WTC11 (cell line): ENCODE data around the gene NT5C3B. TPM values are rescaled to one million over a fixed set of nuclear protein-coding genes. Genes with fewer than 3 reads are reported as not detected.
"Not testable (repeated sequence)": the region's sequence is repeated elsewhere in the genome, so short reads cannot be mapped to it uniquely, and the experiment has no call there.

Experiments used
- ATAC-seq: fragments of 200-7000 bp; cut with Tn5 transposase; 2 replicates; pipeline ENCODE4 v1.10.0; 2021; ENCODE audit warnings: mild to moderate bottlenecking, moderate library complexity
- CTCF ChIA-PET: fragments of 300-600 bp; sonication (Branson Sonifier 250); formaldehyde crosslinking; loops from one replicate; lab custom pipeline; 2021; ENCODE audit warnings: antibody characterized with exemption; lab: Charles Lee
- POLR2A ChIA-PET: fragments of 350-600 bp; sonication (Branson Sonifier 250); formaldehyde crosslinking; loops from one replicate; lab custom pipeline; 2021; ENCODE audit warnings: antibody characterized with exemption; lab: Charles Lee
- DNase-seq: peaks from one replicate; pipeline ENCODE4 v3.0.0; 2021; ENCODE audit warnings: low spot score
- H3K27ac Mint-ChIP-seq: 2 replicates; pipeline ENCODE4 v1.8.0; 2021; ENCODE audit warnings: mixed read lengths
- H3K27me3 Mint-ChIP-seq: 2 replicates; pipeline ENCODE4 v1.8.0; 2021; ENCODE audit warnings: low read depth, mild to moderate bottlenecking, moderate library complexity, mixed read lengths
- H3K36me3 Mint-ChIP-seq: 2 replicates; pipeline ENCODE4 v1.8.0; 2021; ENCODE audit warnings: mixed read lengths
- H3K4me1 Mint-ChIP-seq: 2 replicates; pipeline ENCODE4 v1.8.0; 2022; ENCODE audit warnings: mixed read lengths
- H3K4me3 Mint-ChIP-seq: 2 replicates; pipeline ENCODE4 v1.8.0; 2021; ENCODE audit warnings: mild to moderate bottlenecking, moderate library complexity, mixed read lengths
- H3K9me3 Mint-ChIP-seq: 2 replicates; pipeline ENCODE4 v1.8.0; 2021; ENCODE audit warnings: mixed read lengths
- ESRRA ChIP-seq: sonication (generic); formaldehyde crosslinking; IDR thresholded peaks from 2 replicates; pipeline ENCODE4 v1.8.1; 2022; ENCODE audit warnings: mild to moderate bottlenecking, missing genetic modification reagents, borderline replicate concordance
- FOXJ3 ChIP-seq: sonication (generic); formaldehyde crosslinking; IDR thresholded peaks from 2 replicates; pipeline ENCODE4 v1.9.0; 2021; ENCODE audit warnings: missing genetic modification reagents, mild to moderate bottlenecking, borderline replicate concordance
- JUN ChIP-seq: sonication (generic); formaldehyde crosslinking; IDR thresholded peaks from 2 replicates; pipeline ENCODE4 v1.8.0; 2023; ENCODE audit warnings: mild to moderate bottlenecking, missing genetic modification reagents
- NFE2L1 ChIP-seq: sonication (generic); formaldehyde crosslinking; IDR thresholded peaks from 2 replicates; pipeline ENCODE4 v1.8.1; 2023; ENCODE audit warnings: missing genetic modification reagents
- SMAD4 ChIP-seq: sonication (generic); formaldehyde crosslinking; IDR thresholded peaks from 2 replicates; pipeline ENCODE4 v1.8.0; 2022; ENCODE audit warnings: mild to moderate bottlenecking, missing genetic modification reagents
- SOX15 ChIP-seq: fragments of 250-450 bp; sonication (Bioruptor Pico); IDR thresholded peaks from 2 replicates; pipeline ENCODE4 v1.9.0; 2021; ENCODE audit warnings: mild to moderate bottlenecking
- SP1 ChIP-seq: sonication (generic); formaldehyde crosslinking; conservative IDR thresholded peaks from 2 replicates; pipeline ENCODE4 v1.8.1; 2022; ENCODE audit warnings: missing genetic modification reagents
- TCF7 ChIP-seq: sonication (generic); formaldehyde crosslinking; IDR thresholded peaks from 2 replicates; pipeline ENCODE4 v1.8.0; 2022; ENCODE audit warnings: mild to moderate bottlenecking, low read depth, missing genetic modification reagents, moderate library complexity
- ZNF121 ChIP-seq: sonication (generic); formaldehyde crosslinking; IDR thresholded peaks from 2 replicates; pipeline ENCODE4 v1.8.0; 2023; ENCODE audit warnings: missing genetic modification reagents
- ZNF138 ChIP-seq: sonication (generic); formaldehyde crosslinking; conservative IDR thresholded peaks from 2 replicates; pipeline ENCODE4 v1.8.1; 2022; ENCODE audit warnings: mild to moderate bottlenecking, moderate library complexity, missing genetic modification reagents
- ZNF232 ChIP-seq: sonication (generic); formaldehyde crosslinking; IDR thresholded peaks from 2 replicates; pipeline ENCODE4 v1.8.0; 2022; ENCODE audit warnings: mild to moderate bottlenecking, missing genetic modification reagents
- ZNF416 ChIP-seq: fragments of 250-450 bp; sonication (Bioruptor Pico); IDR thresholded peaks from 2 replicates; pipeline ENCODE4 v1.9.0; 2021; ENCODE audit warnings: mild to moderate bottlenecking, inconsistent platforms
- ZNF423 ChIP-seq: fragments of 250-450 bp; sonication (Bioruptor Pico); IDR thresholded peaks from 2 replicates; pipeline ENCODE4 v2.1.2; 2022; ENCODE audit warnings: mild to moderate bottlenecking, moderate library complexity
- total RNA-seq: library from RNA; stranded (reverse); gene quantifications from 3 replicates; pipeline ENCODE4 v1.2.3, GENCODE V29; 2021
- TF ChIP-seq, protein P1 (sequence below): sonication (generic); formaldehyde crosslinking; IDR thresholded peaks from 2 replicates; pipeline ENCODE4 v1.8.0; 2022; ENCODE audit warnings: mild to moderate bottlenecking, missing genetic modification reagents
- TF ChIP-seq, protein P2 (sequence below): sonication (generic); formaldehyde crosslinking; IDR thresholded peaks from 2 replicates; pipeline ENCODE4 v1.8.1; 2023; ENCODE audit warnings: mild to moderate bottlenecking, moderate library complexity, missing genetic modification reagents
- TF ChIP-seq, protein P3 (sequence below): sonication (generic); formaldehyde crosslinking; IDR thresholded peaks from 2 replicates; pipeline ENCODE4 v1.8.1; 2023; ENCODE audit warnings: mild to moderate bottlenecking, missing genetic modification reagents
- TF ChIP-seq, protein P4 (sequence below): sonication (generic); formaldehyde crosslinking; IDR thresholded peaks from 2 replicates; pipeline ENCODE4 v1.8.1; 2023; ENCODE audit warnings: mild to moderate bottlenecking, missing genetic modification reagents, moderate library complexity
- TF ChIP-seq, protein P5 (sequence below): sonication (generic); formaldehyde crosslinking; IDR thresholded peaks from 2 replicates; pipeline ENCODE4 v1.8.1; 2022; ENCODE audit warnings: low read depth, mild to moderate bottlenecking, moderate library complexity, missing genetic modification reagents, borderline replicate concordance

The NT5C3B gene
- total RNA-seq, 1 experiment from 2014 or later: 58.1 TPM

DNA sequence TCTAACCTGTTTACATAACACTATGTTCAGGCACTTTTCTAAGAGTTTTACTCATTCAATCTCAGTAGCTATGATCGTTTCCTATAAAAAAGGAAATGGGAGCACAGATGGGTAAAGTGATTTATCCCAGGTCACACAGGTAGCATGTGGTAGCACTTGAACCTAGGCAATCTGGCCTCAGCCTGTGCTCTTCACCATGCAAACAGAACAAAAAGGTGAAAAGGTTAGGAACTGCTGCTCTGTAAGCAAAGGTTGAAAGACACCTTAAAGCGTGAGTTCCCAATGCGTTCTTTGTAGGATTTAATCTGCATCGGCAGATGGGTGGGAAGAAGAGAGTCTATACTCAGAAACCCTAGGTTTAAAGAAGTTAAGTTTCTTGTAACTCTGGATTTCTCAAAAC is 44.1 kb upstream of the NT5C3B start:
- no peaks in the 10 kb centered on the region for H3K27me3 Mint-ChIP-seq
- ChIA-PET CTCF (no interaction called here), POLR2A (no interaction called here)
- H3K4me1 Mint-ChIP-seq: no peaks in the 10 kb centered on the region
- DNase-seq (no peak), ATAC-seq (no peak)
- no peak overlapping the region for H3K4me3 Mint-ChIP-seq
- H3K27ac Mint-ChIP-seq: peak overlapping the region; percentile 85
- H3K36me3 Mint-ChIP-seq: peaks cover 80% of the 10 kb centered on the region
- TF ChIP-seq ESRRA: no peak
- H3K9me3 Mint-ChIP-seq: peaks cover 16% of the 10 kb centered on the region; the same call in 1 of the 2 replicates

DNA sequence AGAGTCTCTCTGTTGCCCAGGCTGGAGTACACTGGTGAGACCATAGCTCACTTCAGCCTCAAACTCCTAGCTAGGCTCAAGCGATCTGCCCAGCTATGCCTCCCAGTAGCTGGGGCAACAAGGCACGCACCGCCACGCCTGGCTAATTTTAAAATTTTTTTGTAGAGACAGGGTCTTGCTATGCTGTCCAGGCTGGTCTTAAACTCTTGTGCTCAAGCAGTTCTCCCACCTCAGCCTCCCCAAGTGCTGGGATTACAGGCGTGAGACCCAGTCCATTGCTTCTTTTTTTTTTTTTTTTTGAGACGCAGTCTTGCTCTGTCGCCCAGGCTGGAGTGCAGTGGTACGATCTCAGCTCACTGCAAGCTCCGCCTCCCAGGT is 38.2 kb upstream of the NT5C3B start:
- H3K27me3 Mint-ChIP-seq, H3K27ac Mint-ChIP-seq, POLR2A ChIA-PET, H3K4me3 Mint-ChIP-seq, ATAC-seq, H3K4me1 Mint-ChIP-seq, DNase-seq: not testable (repeated sequence)
- Mint-ChIP-seq H3K36me3 (peaks cover 89% of the 10 kb centered on the region), H3K9me3 (peaks cover 16% of the 10 kb centered on the region; the same call in 1 of the 2 replicates)
- CTCF ChIA-PET: interaction anchor here (1.3 kb wide), 1 partner anchor 88 kb away, joined by 3 read pairs; the partner anchor contains the start of gene JUP

DNA sequence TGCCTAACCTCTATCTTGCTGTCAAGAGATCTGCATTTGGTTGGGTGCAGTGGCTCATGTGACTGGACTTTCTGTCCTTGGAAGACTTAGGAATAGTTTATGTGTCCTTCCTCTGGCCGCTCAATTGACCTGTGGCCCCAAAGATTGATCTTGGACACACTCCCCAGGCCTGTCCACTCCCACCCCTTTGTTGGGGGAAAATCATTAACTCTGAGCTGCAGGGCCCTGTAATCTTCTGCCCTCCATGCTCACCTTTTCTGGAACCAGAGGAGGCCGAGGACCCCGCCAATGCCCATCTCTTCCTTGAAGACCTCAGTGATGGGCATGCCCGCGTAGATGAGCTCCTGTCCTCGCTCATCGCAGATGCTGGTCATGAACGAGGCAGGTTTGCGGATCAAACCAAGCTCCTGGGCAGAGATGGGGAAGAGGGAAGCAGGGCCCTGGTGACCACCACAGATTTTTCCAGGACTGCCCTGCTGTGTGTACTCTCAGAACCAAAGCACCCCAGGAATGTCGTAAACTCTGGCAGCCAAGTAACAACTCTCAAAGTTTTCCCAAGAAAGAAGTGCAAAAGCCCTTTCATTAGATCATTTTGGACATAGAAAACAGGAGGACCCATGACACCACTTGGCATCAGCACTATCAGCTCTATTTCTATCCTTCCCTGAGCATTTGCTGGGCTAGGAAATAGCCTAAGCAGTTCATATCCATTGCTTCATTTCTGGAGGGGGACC is 37.7 kb upstream of the NT5C3B start:
- Mint-ChIP-seq H3K4me1 (no peaks in the 10 kb centered on the region), H3K36me3 (peaks cover 92% of the 10 kb centered on the region), H3K4me3 (no peak overlapping the region), H3K27ac (no peak overlapping the region), H3K27me3 (no peaks in the 10 kb centered on the region)
- ChIA-PET POLR2A (interaction anchor here (0.8 kb wide), 1 partner anchor 8 kb away, joined by 4 read pairs; the partner anchor contains the start of gene KLHL11), CTCF (interaction anchor here (1.3 kb wide), 1 partner anchor 87 kb away, joined by 3 read pairs; the partner anchor contains the start of gene JUP)
- no peak for DNase-seq
- TF ChIP-seq SOX15 (CRISPR knock-in tag) (no peak), ZNF423 (no peak), SP1 (no peak), JUN (CRISPR knock-in tag) (no peak), NFE2L1 (CRISPR knock-in tag) (no peak), ZNF138 (no peak), ZNF121 (no peak), ZNF416 (CRISPR knock-in tag) (no peak), ZNF232 (CRISPR knock-in tag) (no peak), FOXJ3 (CRISPR knock-in tag) (no peak), TCF7 (CRISPR knock-in tag) (no peak), SMAD4 (CRISPR knock-in tag) (no peak)
- TF ChIP-seq, protein P1, sequence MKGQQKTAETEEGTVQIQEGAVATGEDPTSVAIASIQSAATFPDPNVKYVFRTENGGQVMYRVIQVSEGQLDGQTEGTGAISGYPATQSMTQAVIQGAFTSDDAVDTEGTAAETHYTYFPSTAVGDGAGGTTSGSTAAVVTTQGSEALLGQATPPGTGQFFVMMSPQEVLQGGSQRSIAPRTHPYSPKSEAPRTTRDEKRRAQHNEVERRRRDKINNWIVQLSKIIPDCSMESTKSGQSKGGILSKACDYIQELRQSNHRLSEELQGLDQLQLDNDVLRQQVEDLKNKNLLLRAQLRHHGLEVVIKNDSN: no peak
- TF ChIP-seq, protein P2, sequence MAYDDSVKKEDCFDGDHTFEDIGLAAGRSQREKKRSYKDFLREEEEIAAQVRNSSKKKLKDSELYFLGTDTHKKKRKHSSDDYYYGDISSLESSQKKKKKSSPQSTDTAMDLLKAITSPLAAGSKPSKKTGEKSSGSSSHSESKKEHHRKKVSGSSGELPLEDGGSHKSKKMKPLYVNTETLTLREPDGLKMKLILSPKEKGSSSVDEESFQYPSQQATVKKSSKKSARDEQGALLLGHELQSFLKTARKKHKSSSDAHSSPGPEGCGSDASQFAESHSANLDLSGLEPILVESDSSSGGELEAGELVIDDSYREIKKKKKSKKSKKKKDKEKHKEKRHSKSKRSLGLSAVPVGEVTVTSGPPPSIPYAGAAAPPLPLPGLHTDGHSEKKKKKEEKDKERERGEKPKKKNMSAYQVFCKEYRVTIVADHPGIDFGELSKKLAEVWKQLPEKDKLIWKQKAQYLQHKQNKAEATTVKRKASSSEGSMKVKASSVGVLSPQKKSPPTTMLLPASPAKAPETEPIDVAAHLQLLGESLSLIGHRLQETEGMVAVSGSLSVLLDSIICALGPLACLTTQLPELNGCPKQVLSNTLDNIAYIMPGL (CRISPR knock-in tag): no peak
- TF ChIP-seq, protein P3, sequence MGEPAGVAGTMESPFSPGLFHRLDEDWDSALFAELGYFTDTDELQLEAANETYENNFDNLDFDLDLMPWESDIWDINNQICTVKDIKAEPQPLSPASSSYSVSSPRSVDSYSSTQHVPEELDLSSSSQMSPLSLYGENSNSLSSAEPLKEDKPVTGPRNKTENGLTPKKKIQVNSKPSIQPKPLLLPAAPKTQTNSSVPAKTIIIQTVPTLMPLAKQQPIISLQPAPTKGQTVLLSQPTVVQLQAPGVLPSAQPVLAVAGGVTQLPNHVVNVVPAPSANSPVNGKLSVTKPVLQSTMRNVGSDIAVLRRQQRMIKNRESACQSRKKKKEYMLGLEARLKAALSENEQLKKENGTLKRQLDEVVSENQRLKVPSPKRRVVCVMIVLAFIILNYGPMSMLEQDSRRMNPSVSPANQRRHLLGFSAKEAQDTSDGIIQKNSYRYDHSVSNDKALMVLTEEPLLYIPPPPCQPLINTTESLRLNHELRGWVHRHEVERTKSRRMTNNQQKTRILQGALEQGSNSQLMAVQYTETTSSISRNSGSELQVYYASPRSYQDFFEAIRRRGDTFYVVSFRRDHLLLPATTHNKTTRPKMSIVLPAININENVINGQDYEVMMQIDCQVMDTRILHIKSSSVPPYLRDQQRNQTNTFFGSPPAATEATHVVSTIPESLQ (CRISPR knock-in tag): no peak
- TF ChIP-seq, protein P4, sequence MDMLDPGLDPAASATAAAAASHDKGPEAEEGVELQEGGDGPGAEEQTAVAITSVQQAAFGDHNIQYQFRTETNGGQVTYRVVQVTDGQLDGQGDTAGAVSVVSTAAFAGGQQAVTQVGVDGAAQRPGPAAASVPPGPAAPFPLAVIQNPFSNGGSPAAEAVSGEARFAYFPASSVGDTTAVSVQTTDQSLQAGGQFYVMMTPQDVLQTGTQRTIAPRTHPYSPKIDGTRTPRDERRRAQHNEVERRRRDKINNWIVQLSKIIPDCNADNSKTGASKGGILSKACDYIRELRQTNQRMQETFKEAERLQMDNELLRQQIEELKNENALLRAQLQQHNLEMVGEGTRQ: no peak
- TF ChIP-seq, protein P5, sequence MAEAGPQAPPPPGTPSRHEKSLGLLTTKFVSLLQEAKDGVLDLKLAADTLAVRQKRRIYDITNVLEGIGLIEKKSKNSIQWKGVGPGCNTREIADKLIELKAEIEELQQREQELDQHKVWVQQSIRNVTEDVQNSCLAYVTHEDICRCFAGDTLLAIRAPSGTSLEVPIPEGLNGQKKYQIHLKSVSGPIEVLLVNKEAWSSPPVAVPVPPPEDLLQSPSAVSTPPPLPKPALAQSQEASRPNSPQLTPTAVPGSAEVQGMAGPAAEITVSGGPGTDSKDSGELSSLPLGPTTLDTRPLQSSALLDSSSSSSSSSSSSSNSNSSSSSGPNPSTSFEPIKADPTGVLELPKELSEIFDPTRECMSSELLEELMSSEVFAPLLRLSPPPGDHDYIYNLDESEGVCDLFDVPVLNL (CRISPR knock-in tag): no peak
- TF ChIP-seq, all 79 proteins: peak for 0
- no peak for ATAC-seq
- peaks cover 16% of the 10 kb centered on the region; the same call in 1 of the 2 replicates for H3K9me3 Mint-ChIP-seq
